Measurements from ENCODE around the gene SEZ6. TPM values are rescaled to one million over a fixed set of nuclear protein-coding genes. Genes with fewer than 3 reads are reported as not detected.

Gene SEZ6
- total RNA-seq, 2 experiments from 2014 or later = not detected

Other genes starting within 250 kb of the SEZ6 start
- 10 to 100 TPM; 14.5 to 19.6 TPM for gene FAM222B, start 163.2 kb downstream of the SEZ6 start, total RNA-seq
- 10 to 100 TPM; 46.1 to 50.6 TPM for gene ERAL1, start 151.0 kb downstream of the SEZ6 start, total RNA-seq
- gene FLOT2, start 108.3 kb downstream of the SEZ6 start, total RNA-seq = 100 to 1,000 TPM; 143 to 191 TPM
- gene DHRS13, start 103.0 kb downstream of the SEZ6 start, total RNA-seq = 10 to 100 TPM; 23.1 to 25.9 TPM
- gene PHF12, start 54.5 kb downstream of the SEZ6 start, total RNA-seq = 10 to 100 TPM; 79.5 to 85.8 TPM
- gene PIPOX, start 37.1 kb upstream of the SEZ6 start, total RNA-seq = 1 to 10 TPM; 1.6 to 2.2 TPM
- gene MYO18A, start 174.4 kb upstream of the SEZ6 start, total RNA-seq = 10 to 100 TPM; 67.7 to 85.8 TPM
- gene CRYBA1, start 240.8 kb upstream of the SEZ6 start, total RNA-seq = not detected